HG03460 (cell line): ENCODE results near the gene SIL1.

ENCODE experiments used
- ATAC-seq: cut with Tn5 transposase; IDR thresholded peaks from one replicate; pipeline ENCODE4 v1.9.1; 2021; ENCODE audit not compliant: unreplicated experiment

Gene SIL1

GRCh38 chr5:138948471-138949222 is 249.5 kb downstream of the SIL1 start:
- no peak for ATAC-seq

- no peak for ATAC-seq
Measured at GRCh38 chr5:138947780-138948179, 250.4 kb downstream of the SIL1 start.

- no peak for ATAC-seq
Measured at GRCh38 chr5:138946831-138947560, 251.2 kb downstream of the SIL1 start.

- no peak for ATAC-seq
Measured at GRCh38 chr5:138946241-138946623, 251.9 kb downstream of the SIL1 start.

GRCh38 chr5:138945421-138946240 is 252.5 kb downstream of the SIL1 start:
- no peak for ATAC-seq

- no peak for ATAC-seq
Measured at GRCh38 chr5:138944527-138945322, 253.4 kb downstream of the SIL1 start.

- no peak for ATAC-seq
Measured at GRCh38 chr5:138943599-138944173, 254.5 kb downstream of the SIL1 start.

GRCh38 chr5:138942861-138943260 is 255.3 kb downstream of the SIL1 start:
- no peak for ATAC-seq

- ATAC-seq, result no peak
Measured at GRCh38 chr5:138942066-138942465, 256.1 kb downstream of the SIL1 start.

GRCh38 chr5:138938526-138938925 is 259.6 kb downstream of the SIL1 start:
- no peak for ATAC-seq

GRCh38 chr5:138937392-138938387 is 260.5 kb downstream of the SIL1 start:
- ATAC-seq, result no peak

- no peak for ATAC-seq
Measured at GRCh38 chr5:138936968-138937345, 261.2 kb downstream of the SIL1 start.

GRCh38 chr5:138936225-138936967 is 261.8 kb downstream of the SIL1 start:
- ATAC-seq, result no peak

GRCh38 chr5:138935466-138935865 is 262.7 kb downstream of the SIL1 start:
- ATAC-seq, result no peak

GRCh38 chr5:138934971-138935370 is 263.2 kb downstream of the SIL1 start:
- no peak for ATAC-seq

GRCh38 chr5:138933522-138934290 is 264.5 kb downstream of the SIL1 start:
- no peak for ATAC-seq

- no peak for ATAC-seq
Measured at GRCh38 chr5:138932171-138932810, 265.9 kb downstream of the SIL1 start.
